RWPE2 (cell line): ENCODE data around the gene PRSS3.
"Not testable (repeated sequence)": the region's sequence is repeated elsewhere in the genome, so short reads cannot be mapped to it uniquely, and the experiment has no call there.

Experiments used
- ATAC-seq: fragments of 200-7000 bp; cut with Tn5 transposase; 3 replicates; pipeline ENCODE4 v1.9.1; 2021; ENCODE audit warnings: low read depth
- DNase-seq: peaks from one replicate; pipeline ENCODE4 v3.0.0-alpha.2; 2020; ENCODE audit warnings: low spot score
- H3K27ac ChIP-seq: fragments of 450-650 bp; 2 replicates; pipeline ENCODE4 v1.5.1; 2017; ENCODE audit warnings: mild to moderate bottlenecking; ENCODE audit not compliant: poor library complexity, severe bottlenecking
- H3K27me3 ChIP-seq: fragments of 250-450 bp; sonication (Bioruptor Pico); 2 replicates; pipeline ENCODE4 v1.5.1; 2021; ENCODE audit warnings: mild to moderate bottlenecking, moderate library complexity; ENCODE audit not compliant: insufficient read depth, poor library complexity, severe bottlenecking
- H3K36me3 ChIP-seq: fragments of 250-450 bp; sonication (Bioruptor Pico); 2 replicates; pipeline ENCODE4 v1.5.1; 2020; ENCODE audit warnings: low read depth, mild to moderate bottlenecking, moderate library complexity
- H3K4me1 ChIP-seq: fragments of 250-450 bp; sonication (Bioruptor Pico); 2 replicates; pipeline ENCODE4 v1.5.1; 2021; ENCODE audit warnings: mild to moderate bottlenecking, moderate library complexity; ENCODE audit not compliant: insufficient read depth, poor library complexity, severe bottlenecking
- H3K4me3 ChIP-seq: fragments of 250-450 bp; sonication (Bioruptor Pico); 2 replicates; pipeline ENCODE4 v1.5.1; 2021; ENCODE audit warnings: mild to moderate bottlenecking, moderate library complexity; ENCODE audit not compliant: severe bottlenecking
- H3K9me3 ChIP-seq: fragments of 250-450 bp; sonication (Bioruptor Pico); 2 replicates; pipeline ENCODE4 v1.5.1; 2021; ENCODE audit warnings: mild to moderate bottlenecking, moderate library complexity; ENCODE audit not compliant: severe bottlenecking
- TF ChIP-seq, protein P1 (sequence below): fragments of 450-650 bp; IDR thresholded peaks from one replicate; pipeline ENCODE4 v1.5.1; 2017; ENCODE audit warnings: mild to moderate bottlenecking, moderate library complexity; ENCODE audit not compliant: poor library complexity, severe bottlenecking

The PRSS3 gene

DNA sequence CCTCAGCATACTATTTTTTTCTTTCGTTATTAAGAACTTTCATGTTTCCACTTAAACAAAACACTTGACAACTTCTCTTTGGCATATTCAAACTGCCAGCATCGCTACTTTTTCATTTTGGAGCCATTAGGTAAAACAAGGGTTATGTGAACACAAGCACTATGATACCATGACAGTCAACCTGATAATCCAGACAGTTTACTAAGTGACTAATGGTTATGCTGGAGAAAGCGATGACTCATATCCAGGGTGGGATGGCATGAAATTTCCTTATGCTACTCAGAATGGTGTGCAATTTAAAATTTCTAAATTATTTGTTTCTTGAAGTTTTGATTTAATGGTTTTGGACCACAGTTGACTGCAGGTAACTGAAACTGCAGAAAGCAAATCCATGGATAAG lies 29.9 kb upstream of the PRSS3 start:
- Histone ChIP-seq H3K4me3 (no peak overlapping the region), H3K27ac (peak overlapping the region; percentile 97), H3K9me3 (no peaks in the 10 kb centered on the region), H3K36me3 (peaks cover 14% of the 10 kb centered on the region), H3K27me3 (no peaks in the 10 kb centered on the region), H3K4me1 (peaks cover 66% of the 10 kb centered on the region)
- peak; percentile 49 for ATAC-seq
- DNase-seq = no peak
- TF ChIP-seq, protein P1, sequence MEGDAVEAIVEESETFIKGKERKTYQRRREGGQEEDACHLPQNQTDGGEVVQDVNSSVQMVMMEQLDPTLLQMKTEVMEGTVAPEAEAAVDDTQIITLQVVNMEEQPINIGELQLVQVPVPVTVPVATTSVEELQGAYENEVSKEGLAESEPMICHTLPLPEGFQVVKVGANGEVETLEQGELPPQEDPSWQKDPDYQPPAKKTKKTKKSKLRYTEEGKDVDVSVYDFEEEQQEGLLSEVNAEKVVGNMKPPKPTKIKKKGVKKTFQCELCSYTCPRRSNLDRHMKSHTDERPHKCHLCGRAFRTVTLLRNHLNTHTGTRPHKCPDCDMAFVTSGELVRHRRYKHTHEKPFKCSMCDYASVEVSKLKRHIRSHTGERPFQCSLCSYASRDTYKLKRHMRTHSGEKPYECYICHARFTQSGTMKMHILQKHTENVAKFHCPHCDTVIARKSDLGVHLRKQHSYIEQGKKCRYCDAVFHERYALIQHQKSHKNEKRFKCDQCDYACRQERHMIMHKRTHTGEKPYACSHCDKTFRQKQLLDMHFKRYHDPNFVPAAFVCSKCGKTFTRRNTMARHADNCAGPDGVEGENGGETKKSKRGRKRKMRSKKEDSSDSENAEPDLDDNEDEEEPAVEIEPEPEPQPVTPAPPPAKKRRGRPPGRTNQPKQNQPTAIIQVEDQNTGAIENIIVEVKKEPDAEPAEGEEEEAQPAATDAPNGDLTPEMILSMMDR = no peak

DNA sequence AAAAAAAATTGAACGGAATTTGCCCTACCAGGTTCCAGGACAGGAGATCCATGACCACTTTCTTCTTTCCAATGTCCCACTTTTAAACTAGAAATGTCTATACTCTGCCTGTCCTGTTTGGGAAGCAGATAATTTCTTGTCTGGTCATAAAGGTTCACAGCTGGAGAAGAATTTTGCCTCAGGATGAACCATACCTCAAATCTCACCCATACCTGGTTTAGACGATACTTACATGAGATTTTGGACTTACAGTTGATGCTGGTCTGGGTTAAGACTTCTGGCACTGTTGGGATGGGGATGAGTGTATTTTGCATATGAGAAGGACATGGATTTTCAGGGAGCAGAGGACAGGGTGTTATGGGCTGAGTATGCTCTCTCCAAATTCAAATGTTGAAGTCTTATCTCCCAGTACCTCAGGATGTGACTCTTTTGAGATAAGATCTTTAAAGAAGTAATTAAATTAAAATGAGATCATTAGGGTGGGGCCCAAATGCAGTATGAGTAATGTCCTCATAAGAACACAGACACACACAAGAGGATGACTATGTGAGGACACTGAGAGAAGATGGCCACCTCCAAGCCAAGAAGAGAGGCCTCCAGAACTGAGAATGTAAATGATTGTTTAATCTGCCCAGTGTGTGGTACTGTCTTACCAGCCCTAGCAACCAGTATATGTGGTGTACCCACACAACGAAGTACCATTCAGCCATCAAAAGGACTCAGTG lies 25.0 kb upstream of the PRSS3 start:
- H3K9me3 ChIP-seq, H3K4me3 ChIP-seq, H3K27me3 ChIP-seq, DNase-seq: not testable (repeated sequence)
- H3K4me1 ChIP-seq = peaks cover 57% of the 10 kb centered on the region
- peaks cover 12% of the 10 kb centered on the region for H3K36me3 ChIP-seq
- H3K27ac ChIP-seq = peak overlapping the region; percentile 97
- ATAC-seq = peak; percentile 57

DNA sequence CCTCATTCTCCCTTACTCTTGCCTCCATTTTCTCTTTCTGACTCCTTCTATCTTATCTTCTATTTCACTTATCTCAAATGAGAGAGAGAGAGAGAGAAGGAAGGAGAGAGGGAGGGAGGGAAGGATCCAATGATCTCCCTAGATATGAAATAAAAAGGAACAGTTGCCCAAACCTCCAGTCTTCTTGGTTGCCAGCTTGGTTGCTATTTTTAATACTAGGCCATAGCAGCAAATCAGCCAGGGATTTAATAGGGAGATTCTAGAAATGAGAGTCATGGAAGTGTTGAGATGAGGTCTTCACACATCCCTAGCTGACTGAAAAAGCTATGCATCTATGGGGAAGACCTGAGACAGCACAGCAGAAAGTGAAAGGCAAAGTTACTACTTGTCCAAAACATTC lies 22.2 kb upstream of the PRSS3 start:
- not testable (repeated sequence) for ATAC-seq

GRCh38 chr9:33774074-33774659 lies 21.2 kb upstream of the PRSS3 start:
- H3K4me3 ChIP-seq, DNase-seq, H3K9me3 ChIP-seq, H3K27me3 ChIP-seq, H3K36me3 ChIP-seq: not testable (repeated sequence)
- H3K4me1 ChIP-seq = peaks cover 40% of the 10 kb centered on the region
- peak overlapping the region; percentile 97 for H3K27ac ChIP-seq
- ATAC-seq = peak; percentile 37; the same call in 2 of the 3 replicates

More for the DNA sequence above, 22.2 kb upstream of the PRSS3 start:
- H3K4me3 ChIP-seq, H3K9me3 ChIP-seq, DNase-seq, H3K36me3 ChIP-seq, H3K27me3 ChIP-seq: not testable (repeated sequence)
- H3K4me1 ChIP-seq = peaks cover 32% of the 10 kb centered on the region
- peak overlapping the region; percentile 97 for H3K27ac ChIP-seq

GRCh38 chr9:33776578-33776977 lies 18.8 kb upstream of the PRSS3 start:
- peak overlapping the region; percentile 97 for H3K27ac ChIP-seq
- ATAC-seq (no peak), DNase-seq (no peak)
- H3K36me3 ChIP-seq = peaks cover 18% of the 10 kb centered on the region
- TF ChIP-seq, protein P1 = no peak
- no peak overlapping the region for H3K4me3 ChIP-seq
- H3K4me1 ChIP-seq = peaks cover 46% of the 10 kb centered on the region
- H3K9me3 ChIP-seq = peaks cover 4% of the 10 kb centered on the region
- no peaks in the 10 kb centered on the region for H3K27me3 ChIP-seq

DNA sequence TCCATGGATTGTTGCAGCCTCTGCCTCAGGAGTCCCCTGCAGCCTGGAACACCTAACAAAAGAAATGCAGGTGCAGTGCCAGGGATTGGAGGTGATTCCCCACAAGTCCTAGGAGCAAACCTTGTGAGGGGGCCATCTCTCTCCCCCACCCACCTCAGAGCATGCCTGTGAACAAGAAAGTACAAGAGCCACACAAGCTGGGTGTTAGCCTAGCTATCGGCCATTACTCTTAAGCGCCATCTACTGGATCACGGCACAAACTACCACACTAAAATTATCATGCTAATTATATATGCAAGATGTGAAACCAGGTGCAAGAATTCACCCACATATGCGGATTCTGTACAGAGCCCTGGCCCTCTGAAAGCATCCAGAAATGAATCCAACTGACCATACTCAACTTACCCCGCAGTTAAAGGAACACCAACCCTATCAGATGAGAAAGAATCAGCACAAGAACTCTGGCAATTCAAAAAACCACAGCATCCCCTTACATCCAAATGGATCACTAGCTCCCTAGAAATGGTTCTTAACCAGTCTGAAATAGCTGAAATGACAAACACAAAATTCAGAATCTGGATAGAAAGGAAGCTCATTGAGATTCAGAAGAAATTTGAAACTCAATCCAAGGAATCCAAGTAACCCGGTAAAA lies 16.5 kb upstream of the PRSS3 start:
- Histone ChIP-seq H3K4me3 (no peak overlapping the region), H3K9me3 (peaks cover 4% of the 10 kb centered on the region), H3K27ac (peak overlapping the region; percentile 97), H3K36me3 (peaks cover 18% of the 10 kb centered on the region), H3K27me3 (no peaks in the 10 kb centered on the region), H3K4me1 (peaks cover 57% of the 10 kb centered on the region)
- TF ChIP-seq, protein P1 = peak; percentile 91
- peak; percentile 72 for ATAC-seq
- no peak for DNase-seq
